HG03457 (cell line): Measurements from ENCODE around the gene DIPK1C.

Source experiments
- ATAC-seq: cut with Tn5 transposase; IDR thresholded peaks from one replicate; pipeline ENCODE4 v1.9.1; 2021; ENCODE audit warnings: moderate number of reproducible peaks; ENCODE audit not compliant: unreplicated experiment

DIPK1C gene

DNA sequence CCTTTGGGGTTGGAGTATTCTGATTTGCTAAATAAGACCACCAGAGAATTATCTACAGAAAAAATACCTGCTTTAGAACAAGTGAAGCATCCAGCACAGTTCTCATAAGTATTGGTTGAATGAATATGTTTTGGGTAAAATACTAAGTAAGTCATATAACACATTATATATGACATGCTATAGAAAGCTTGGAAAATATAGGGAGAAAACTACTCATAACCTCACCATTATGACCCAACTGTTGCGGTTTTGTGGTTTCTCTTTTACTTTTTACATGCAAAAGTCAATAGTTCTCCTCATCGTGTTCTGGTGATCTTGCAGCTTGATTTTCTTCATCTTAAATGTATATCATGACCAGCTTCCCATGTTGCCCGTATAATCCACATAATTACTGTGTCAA, 66.2 kb downstream of the DIPK1C start:
- ATAC-seq: no peak

DNA sequence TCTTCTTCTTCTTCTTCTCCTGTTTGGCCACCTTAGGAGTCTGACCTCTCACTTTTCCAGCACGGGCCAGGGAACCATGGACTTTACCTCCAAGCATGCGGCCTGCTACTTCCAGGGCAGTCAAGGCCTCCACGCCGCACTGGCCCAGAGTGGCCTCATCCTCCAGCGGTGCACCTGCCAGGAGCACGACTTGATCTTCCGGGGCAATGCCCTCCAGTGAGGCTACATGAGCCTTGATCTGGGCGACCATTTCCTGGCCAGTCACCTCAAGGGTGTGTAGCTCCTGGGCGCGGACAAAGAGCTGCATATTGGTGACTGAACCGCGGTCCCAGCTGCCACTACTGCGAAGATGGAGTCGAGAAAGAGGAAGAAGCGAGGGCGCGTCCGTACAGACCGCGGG, 67.1 kb downstream of the DIPK1C start:
- ATAC-seq: no peak

DNA sequence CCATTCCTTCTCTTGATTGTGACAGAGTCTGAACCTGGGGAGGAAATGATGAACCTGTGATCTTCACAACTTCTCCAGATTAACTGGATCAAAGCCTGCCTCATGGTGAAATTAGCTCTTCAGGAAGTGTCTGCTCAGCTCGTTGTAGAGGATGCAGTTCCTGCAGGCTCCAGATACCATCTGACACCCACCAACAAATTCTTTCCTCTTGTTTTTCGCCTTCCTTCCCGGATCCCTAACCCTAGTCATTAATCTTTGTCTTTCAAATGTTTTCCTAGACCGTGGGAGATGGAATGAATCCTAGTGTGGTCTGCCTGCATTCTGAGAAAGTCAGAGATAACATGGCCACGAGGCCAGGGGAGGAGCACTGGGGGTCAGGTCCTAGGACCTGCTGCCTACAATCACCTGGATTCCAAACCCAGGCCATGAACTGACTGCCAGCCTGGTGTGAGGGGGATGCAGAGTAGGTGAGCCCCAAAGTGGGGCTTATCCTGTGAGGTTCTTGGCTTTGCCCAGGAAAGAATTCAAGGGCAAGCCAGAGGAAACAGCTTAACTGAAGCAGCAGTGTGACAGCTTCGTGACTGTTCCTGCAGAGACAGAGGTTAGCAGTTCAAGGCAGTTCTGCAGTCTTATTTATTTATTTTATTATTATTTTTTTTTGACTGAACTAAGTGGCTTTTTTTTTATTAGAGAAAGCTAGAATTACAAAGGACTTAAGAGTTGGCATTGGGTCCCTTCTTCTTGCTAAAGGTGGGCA, 67.8 kb downstream of the DIPK1C start:
- no peak for ATAC-seq

DNA sequence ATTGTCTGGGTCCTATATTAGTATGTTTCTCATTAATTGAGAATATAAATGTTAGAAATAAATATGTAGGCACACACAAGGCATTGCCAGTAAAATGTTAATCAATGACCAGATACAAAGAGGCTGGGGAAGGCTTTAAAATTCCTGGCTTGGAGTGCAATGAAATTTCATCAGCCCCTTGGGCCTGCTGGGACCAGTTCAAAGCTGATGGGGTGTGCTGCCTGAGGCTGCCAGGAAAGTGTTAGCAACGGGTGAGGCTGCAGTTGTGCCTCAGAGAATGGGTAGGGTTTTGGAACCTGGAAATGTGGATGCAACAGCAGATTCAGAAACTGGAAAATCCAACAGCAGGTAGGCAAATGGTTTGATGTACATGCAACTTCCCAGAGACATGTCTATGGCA, 68.9 kb downstream of the DIPK1C start:
- ATAC-seq: no peak

DNA sequence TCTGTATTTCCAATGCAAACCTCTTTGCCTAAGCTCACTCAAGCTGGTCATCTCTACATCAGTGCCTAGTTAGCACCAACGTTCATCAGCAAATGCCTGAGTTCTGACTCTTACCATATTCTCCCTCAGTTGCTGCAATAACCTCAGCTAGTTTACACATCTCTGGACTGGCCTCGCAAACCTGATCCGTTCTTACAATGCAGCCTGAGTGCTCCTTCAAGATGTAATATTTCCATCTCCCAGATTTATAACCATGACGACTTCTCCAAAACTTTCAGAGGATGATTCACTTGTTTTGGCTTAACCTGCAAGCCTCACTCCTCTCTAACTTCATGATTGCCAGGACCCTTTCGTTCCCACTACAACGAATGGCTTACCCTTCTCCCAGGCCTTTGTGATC, 69.7 kb downstream of the DIPK1C start:
- ATAC-seq: no peak
